Gastroesophageal sphincter (tissue), 3 donors: ENCODE results near the gene FAM234A.

ENCODE experiments used
- EP300 ChIP-seq: sonication (generic); formaldehyde crosslinking; IDR thresholded peaks from one replicate; pipeline ENCODE4 v1.6.1; 2017; ENCODE audit warnings: antibody characterized with exemption, mild to moderate bottlenecking
- POLR2A ChIP-seq, 2 donors: fragments of 450-650 bp; IDR thresholded peaks; one replicate each; pipeline ENCODE4 v1.6.1; 2017; ENCODE audit warnings: antibody characterized with exemption in 2 of 2, mild to moderate bottlenecking in 2 of 2, moderate library complexity in 1 of 2
- POLR2AphosphoS5 ChIP-seq: sonication (generic); formaldehyde crosslinking; IDR thresholded peaks from one replicate; pipeline ENCODE4 v1.6.1; 2017; ENCODE audit warnings: antibody characterized with exemption
- TF ChIP-seq, protein P1 (sequence below), 4 experiments: fragments of 200-600 bp in 2 of 4; fragments of 450-650 bp in 2 of 4; sonication (generic) in 1 of 4; IDR thresholded peaks; one replicate each; pipeline ENCODE4 v1.5.1; 2017 to 2019; ENCODE audit warnings: antibody characterized with exemption in 4 of 4, mild to moderate bottlenecking in 2 of 4, moderate library complexity in 2 of 4

DNA sequence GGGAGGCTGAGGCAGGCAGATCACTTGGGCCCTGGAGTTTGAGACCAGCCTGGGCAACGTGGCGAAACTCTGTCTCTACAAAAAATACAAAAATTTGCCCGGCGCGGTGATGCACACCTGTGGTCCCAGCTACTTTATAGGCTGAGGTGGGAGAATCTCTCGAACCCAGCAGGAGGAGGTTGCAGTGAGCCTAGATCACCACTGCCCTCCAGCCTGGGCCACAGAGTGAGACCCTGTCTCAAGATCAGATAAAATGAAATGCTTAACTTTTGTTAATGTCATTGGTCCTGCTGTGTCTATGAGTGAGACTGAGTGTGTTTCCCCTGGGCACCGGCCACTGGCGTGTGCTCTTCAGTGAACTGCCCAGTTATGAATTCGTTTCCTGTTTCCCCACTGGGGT, 10.5 kb downstream of the FAM234A start:
- TF ChIP-seq, protein P1, sequence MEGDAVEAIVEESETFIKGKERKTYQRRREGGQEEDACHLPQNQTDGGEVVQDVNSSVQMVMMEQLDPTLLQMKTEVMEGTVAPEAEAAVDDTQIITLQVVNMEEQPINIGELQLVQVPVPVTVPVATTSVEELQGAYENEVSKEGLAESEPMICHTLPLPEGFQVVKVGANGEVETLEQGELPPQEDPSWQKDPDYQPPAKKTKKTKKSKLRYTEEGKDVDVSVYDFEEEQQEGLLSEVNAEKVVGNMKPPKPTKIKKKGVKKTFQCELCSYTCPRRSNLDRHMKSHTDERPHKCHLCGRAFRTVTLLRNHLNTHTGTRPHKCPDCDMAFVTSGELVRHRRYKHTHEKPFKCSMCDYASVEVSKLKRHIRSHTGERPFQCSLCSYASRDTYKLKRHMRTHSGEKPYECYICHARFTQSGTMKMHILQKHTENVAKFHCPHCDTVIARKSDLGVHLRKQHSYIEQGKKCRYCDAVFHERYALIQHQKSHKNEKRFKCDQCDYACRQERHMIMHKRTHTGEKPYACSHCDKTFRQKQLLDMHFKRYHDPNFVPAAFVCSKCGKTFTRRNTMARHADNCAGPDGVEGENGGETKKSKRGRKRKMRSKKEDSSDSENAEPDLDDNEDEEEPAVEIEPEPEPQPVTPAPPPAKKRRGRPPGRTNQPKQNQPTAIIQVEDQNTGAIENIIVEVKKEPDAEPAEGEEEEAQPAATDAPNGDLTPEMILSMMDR (IDR thresholded peaks at IDR 0.05): no peak
- TF ChIP-seq POLR2AphosphoS5 (no peak), EP300 (no peak), POLR2A (IDR thresholded peaks at IDR 0.05) (no peak)
